ENCODE results near the gene LPCAT3.

DNA sequence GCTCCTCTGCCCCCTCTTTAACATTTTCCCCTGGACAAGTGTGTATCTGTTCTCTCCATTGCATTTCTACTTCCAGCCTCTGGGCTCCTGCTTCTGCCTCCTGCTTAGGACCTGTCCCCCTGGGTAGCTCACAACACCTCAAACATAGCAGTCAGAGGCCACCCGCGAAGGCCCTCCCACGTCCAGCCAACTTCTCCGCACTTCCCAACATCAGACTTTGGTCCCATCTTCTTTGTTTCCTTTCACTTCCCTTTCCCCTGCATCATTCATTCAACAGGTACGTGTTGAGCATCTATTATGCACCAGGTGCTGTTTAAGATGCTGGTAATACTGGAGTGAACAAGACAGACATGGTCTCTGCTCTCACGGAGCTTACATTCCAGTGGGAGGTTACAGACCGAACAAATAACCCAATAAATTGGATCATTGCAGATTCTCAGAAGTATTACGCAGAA lies 71.3 kb downstream of the LPCAT3 start:
- TF ChIP-seq, protein P1, sequence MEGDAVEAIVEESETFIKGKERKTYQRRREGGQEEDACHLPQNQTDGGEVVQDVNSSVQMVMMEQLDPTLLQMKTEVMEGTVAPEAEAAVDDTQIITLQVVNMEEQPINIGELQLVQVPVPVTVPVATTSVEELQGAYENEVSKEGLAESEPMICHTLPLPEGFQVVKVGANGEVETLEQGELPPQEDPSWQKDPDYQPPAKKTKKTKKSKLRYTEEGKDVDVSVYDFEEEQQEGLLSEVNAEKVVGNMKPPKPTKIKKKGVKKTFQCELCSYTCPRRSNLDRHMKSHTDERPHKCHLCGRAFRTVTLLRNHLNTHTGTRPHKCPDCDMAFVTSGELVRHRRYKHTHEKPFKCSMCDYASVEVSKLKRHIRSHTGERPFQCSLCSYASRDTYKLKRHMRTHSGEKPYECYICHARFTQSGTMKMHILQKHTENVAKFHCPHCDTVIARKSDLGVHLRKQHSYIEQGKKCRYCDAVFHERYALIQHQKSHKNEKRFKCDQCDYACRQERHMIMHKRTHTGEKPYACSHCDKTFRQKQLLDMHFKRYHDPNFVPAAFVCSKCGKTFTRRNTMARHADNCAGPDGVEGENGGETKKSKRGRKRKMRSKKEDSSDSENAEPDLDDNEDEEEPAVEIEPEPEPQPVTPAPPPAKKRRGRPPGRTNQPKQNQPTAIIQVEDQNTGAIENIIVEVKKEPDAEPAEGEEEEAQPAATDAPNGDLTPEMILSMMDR (IDR thresholded peaks at IDR 0.05) = no peak
- TF ChIP-seq POLR2AphosphoS5 (IDR thresholded peaks at IDR 0.05; ENCODE audit: low read depth, low read length) (no peak), SIN3A (IDR thresholded peaks at IDR 0.05; ENCODE audit: borderline replicate concordance, insufficient read depth, low read depth, low read length) (no peak)
- TF ChIP-seq, protein P2, sequence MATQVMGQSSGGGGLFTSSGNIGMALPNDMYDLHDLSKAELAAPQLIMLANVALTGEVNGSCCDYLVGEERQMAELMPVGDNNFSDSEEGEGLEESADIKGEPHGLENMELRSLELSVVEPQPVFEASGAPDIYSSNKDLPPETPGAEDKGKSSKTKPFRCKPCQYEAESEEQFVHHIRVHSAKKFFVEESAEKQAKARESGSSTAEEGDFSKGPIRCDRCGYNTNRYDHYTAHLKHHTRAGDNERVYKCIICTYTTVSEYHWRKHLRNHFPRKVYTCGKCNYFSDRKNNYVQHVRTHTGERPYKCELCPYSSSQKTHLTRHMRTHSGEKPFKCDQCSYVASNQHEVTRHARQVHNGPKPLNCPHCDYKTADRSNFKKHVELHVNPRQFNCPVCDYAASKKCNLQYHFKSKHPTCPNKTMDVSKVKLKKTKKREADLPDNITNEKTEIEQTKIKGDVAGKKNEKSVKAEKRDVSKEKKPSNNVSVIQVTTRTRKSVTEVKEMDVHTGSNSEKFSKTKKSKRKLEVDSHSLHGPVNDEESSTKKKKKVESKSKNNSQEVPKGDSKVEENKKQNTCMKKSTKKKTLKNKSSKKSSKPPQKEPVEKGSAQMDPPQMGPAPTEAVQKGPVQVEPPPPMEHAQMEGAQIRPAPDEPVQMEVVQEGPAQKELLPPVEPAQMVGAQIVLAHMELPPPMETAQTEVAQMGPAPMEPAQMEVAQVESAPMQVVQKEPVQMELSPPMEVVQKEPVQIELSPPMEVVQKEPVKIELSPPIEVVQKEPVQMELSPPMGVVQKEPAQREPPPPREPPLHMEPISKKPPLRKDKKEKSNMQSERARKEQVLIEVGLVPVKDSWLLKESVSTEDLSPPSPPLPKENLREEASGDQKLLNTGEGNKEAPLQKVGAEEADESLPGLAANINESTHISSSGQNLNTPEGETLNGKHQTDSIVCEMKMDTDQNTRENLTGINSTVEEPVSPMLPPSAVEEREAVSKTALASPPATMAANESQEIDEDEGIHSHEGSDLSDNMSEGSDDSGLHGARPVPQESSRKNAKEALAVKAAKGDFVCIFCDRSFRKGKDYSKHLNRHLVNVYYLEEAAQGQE (IDR thresholded peaks at IDR 0.05; ENCODE audit: insufficient read depth in 1 of 2, low read depth in 2 of 2, low read length in 1 of 2) = no peak

All from Panc1 (cell line).